Natural killer cell treated with Interleukin-12 subunit alpha and Interleukin-12 subunit beta and Interleukin-15 and Interleukin-18, amount 100 ng/mL, for 72 hours (primary cell): Measurements from ENCODE around the gene SH2B3. TPM values are rescaled to one million over a fixed set of nuclear protein-coding genes. Genes with fewer than 3 reads are reported as not detected.

Experiments
- ATAC-seq, 2 donors: fragments of 150-1000 bp; cut with Tn5 transposase in 1 of 2; sonication (Bioruptor Pico), chemical (Tn5 transposase) in 1 of 2; 2 replicates each; pipeline ENCODE4 v1.10.0; 2021
- DNase-seq: peaks from one replicate; pipeline ENCODE4 v3.0.0; 2022; ENCODE audit warnings: low spot score
- H3K27ac Mint-ChIP-seq, 2 donors: 1 replicate in 1 of 2; 2 replicates in 1 of 2; pipeline ENCODE4 v1.8.0; 2022; ENCODE audit warnings: mixed read lengths in 2 of 2, mild to moderate bottlenecking in 1 of 2, moderate library complexity in 1 of 2
- H3K27me3 Mint-ChIP-seq, 2 donors: 1 replicate in 1 of 2; 2 replicates in 1 of 2; pipeline ENCODE4 v1.8.0; 2022; ENCODE audit warnings: mixed read lengths in 2 of 2
- H3K36me3 Mint-ChIP-seq: one replicate; pipeline ENCODE4 v1.8.0; 2022; ENCODE audit warnings: mixed read lengths
- H3K4me1 Mint-ChIP-seq, 2 donors: 1 replicate in 1 of 2; 2 replicates in 1 of 2; pipeline ENCODE4 v1.8.0; 2022; ENCODE audit warnings: low read depth in 2 of 2, mixed read lengths in 2 of 2, mild to moderate bottlenecking in 1 of 2
- H3K4me3 Mint-ChIP-seq: one replicate; pipeline ENCODE4 v1.8.0; 2022; ENCODE audit warnings: mixed read lengths
- H3K9me3 Mint-ChIP-seq: 2 replicates; pipeline ENCODE4 v1.8.0; 2022; ENCODE audit warnings: mixed read lengths
- total RNA-seq, 2 donors: library from RNA; stranded (reverse); gene quantifications; one replicate each; pipeline ENCODE4 v1.2.3, GENCODE V29; 2022

The SH2B3 gene
- total RNA-seq, 2 donors from 2014 or later, result 10.0 to 12.2 TPM

- H3K27ac Mint-ChIP-seq, result peak overlapping the region in 1 of 2 donors; percentile 60
- H3K9me3 Mint-ChIP-seq, result no peaks in the 10 kb centered on the region
- H3K4me1 Mint-ChIP-seq, result peaks cover 67 to 70% of the 10 kb centered on the region in 2 donors
- peak; percentile 51 to 56 for ATAC-seq
- H3K4me3 Mint-ChIP-seq, result peak overlapping the region; percentile 55
- H3K27me3 Mint-ChIP-seq, result no peaks in the 10 kb centered on the region
- no peak for DNase-seq
- H3K36me3 Mint-ChIP-seq, result peaks cover 8% of the 10 kb centered on the region
Measured at GRCh38 chr12:111443586-111443985, 37.9 kb downstream of the SH2B3 start.

GRCh38 chr12:111444314-111444924 is 38.7 kb downstream of the SH2B3 start:
- H3K4me1 Mint-ChIP-seq, result peaks cover 70 to 74% of the 10 kb centered on the region in 2 donors
- DNase-seq, result no peak
- H3K4me3 Mint-ChIP-seq, result peak overlapping the region; percentile 55
- H3K27ac Mint-ChIP-seq, result peak overlapping the region; percentile 60 to 74
- ATAC-seq, result peak; percentile 33 to 73
- peaks cover 14% of the 10 kb centered on the region for H3K36me3 Mint-ChIP-seq
- peaks cover 0 to 2% of the 10 kb centered on the region in 2 donors for H3K27me3 Mint-ChIP-seq
- no peaks in the 10 kb centered on the region for H3K9me3 Mint-ChIP-seq

GRCh38 chr12:111444925-111445725 is 39.4 kb downstream of the SH2B3 start:
- DNase-seq (peak; percentile 92), ATAC-seq (peak; percentile 95 to 98)
- H3K36me3 Mint-ChIP-seq, result peaks cover 14% of the 10 kb centered on the region
- H3K27ac Mint-ChIP-seq, result peak overlapping the region; percentile 60 to 74
- H3K4me3 Mint-ChIP-seq, result peak overlapping the region; percentile 55
- H3K27me3 Mint-ChIP-seq, result peaks cover 0 to 2% of the 10 kb centered on the region in 2 donors
- H3K9me3 Mint-ChIP-seq, result no peaks in the 10 kb centered on the region
- peaks cover 67 to 73% of the 10 kb centered on the region in 2 donors for H3K4me1 Mint-ChIP-seq

GRCh38 chr12:111445726-111446581 is 40.2 kb downstream of the SH2B3 start:
- DNase-seq (no peak), ATAC-seq (no peak)
- peaks cover 67 to 69% of the 10 kb centered on the region in 2 donors for H3K4me1 Mint-ChIP-seq
- H3K9me3 Mint-ChIP-seq, result no peaks in the 10 kb centered on the region
- H3K4me3 Mint-ChIP-seq, result peak overlapping the region; percentile 22
- H3K27me3 Mint-ChIP-seq, result peaks cover 0 to 2% of the 10 kb centered on the region in 2 donors
- H3K27ac Mint-ChIP-seq, result peak overlapping the region; percentile 60
- peaks cover 19% of the 10 kb centered on the region for H3K36me3 Mint-ChIP-seq

- no peak for ATAC-seq
- Mint-ChIP-seq H3K4me3 (no peak overlapping the region), H3K27ac (peak overlapping the region in 1 of 2 donors; percentile 60), H3K36me3 (peaks cover 28% of the 10 kb centered on the region), H3K9me3 (no peaks in the 10 kb centered on the region), H3K4me1 (peaks cover 74 to 76% of the 10 kb centered on the region in 2 donors), H3K27me3 (peaks cover 0 to 2% of the 10 kb centered on the region in 2 donors)
- no peak for DNase-seq
Measured at GRCh38 chr12:111446631-111447570, 41.2 kb downstream of the SH2B3 start.

GRCh38 chr12:111447571-111448265 is 42.0 kb downstream of the SH2B3 start:
- H3K27ac Mint-ChIP-seq, result peak overlapping the region in 1 of 2 donors; percentile 45
- no peak for DNase-seq

GRCh38 chr12:111448266-111448830 is 42.6 kb downstream of the SH2B3 start:
- H3K4me1 Mint-ChIP-seq, result peaks cover 62 to 65% of the 10 kb centered on the region in 2 donors
- H3K27ac Mint-ChIP-seq, result peak overlapping the region in 1 of 2 donors; percentile 45
- peaks cover 28% of the 10 kb centered on the region for H3K36me3 Mint-ChIP-seq
- H3K9me3 Mint-ChIP-seq, result no peaks in the 10 kb centered on the region
- no peak overlapping the region for H3K4me3 Mint-ChIP-seq
- ATAC-seq (no peak), DNase-seq (no peak)
- H3K27me3 Mint-ChIP-seq, result peaks cover 0 to 2% of the 10 kb centered on the region in 2 donors

More at GRCh38 chr12:111447571-111448265, 42.0 kb downstream of the SH2B3 start:
- ATAC-seq, result no peak
- Mint-ChIP-seq H3K36me3 (peaks cover 28% of the 10 kb centered on the region), H3K27me3 (peaks cover 0 to 2% of the 10 kb centered on the region in 2 donors), H3K4me3 (no peak overlapping the region), H3K4me1 (peaks cover 68 to 71% of the 10 kb centered on the region in 2 donors), H3K9me3 (no peaks in the 10 kb centered on the region)

- ATAC-seq, result no peak
- Mint-ChIP-seq H3K27ac (peak overlapping the region in 1 of 2 donors; percentile 45), H3K36me3 (peaks cover 28% of the 10 kb centered on the region), H3K4me1 (peaks cover 54 to 57% of the 10 kb centered on the region in 2 donors), H3K27me3 (peaks cover 0 to 2% of the 10 kb centered on the region in 2 donors), H3K9me3 (no peaks in the 10 kb centered on the region), H3K4me3 (no peak overlapping the region)
- no peak for DNase-seq
Measured at GRCh38 chr12:111448846-111449790, 43.4 kb downstream of the SH2B3 start.

- Mint-ChIP-seq H3K4me1 (peaks cover 52 to 53% of the 10 kb centered on the region in 2 donors), H3K9me3 (no peaks in the 10 kb centered on the region), H3K4me3 (no peak overlapping the region), H3K27me3 (peaks cover 0 to 2% of the 10 kb centered on the region in 2 donors), H3K36me3 (peaks cover 28% of the 10 kb centered on the region), H3K27ac (no peak overlapping the region)
- no peak for ATAC-seq
- no peak for DNase-seq
Measured at GRCh38 chr12:111450676-111451075, 45.0 kb downstream of the SH2B3 start.

GRCh38 chr12:111451232-111451631 is 45.5 kb downstream of the SH2B3 start:
- Mint-ChIP-seq H3K36me3 (peaks cover 28% of the 10 kb centered on the region), H3K27me3 (peaks cover 0 to 2% of the 10 kb centered on the region in 2 donors), H3K27ac (no peak overlapping the region), H3K4me1 (peaks cover 52 to 53% of the 10 kb centered on the region in 2 donors), H3K4me3 (no peak overlapping the region), H3K9me3 (no peaks in the 10 kb centered on the region)
- DNase-seq (no peak), ATAC-seq (no peak)

- H3K27me3 Mint-ChIP-seq, result peaks cover 0 to 2% of the 10 kb centered on the region in 2 donors
- DNase-seq (no peak), ATAC-seq (no peak)
- peaks cover 48 to 49% of the 10 kb centered on the region in 2 donors for H3K4me1 Mint-ChIP-seq
- no peak overlapping the region for H3K4me3 Mint-ChIP-seq
- H3K27ac Mint-ChIP-seq, result no peak overlapping the region
- peaks cover 28% of the 10 kb centered on the region for H3K36me3 Mint-ChIP-seq
- H3K9me3 Mint-ChIP-seq, result no peaks in the 10 kb centered on the region
Measured at GRCh38 chr12:111451649-111452129, 46.0 kb downstream of the SH2B3 start.
